ENCODE measurements around the gene FAM50B.

DNA sequence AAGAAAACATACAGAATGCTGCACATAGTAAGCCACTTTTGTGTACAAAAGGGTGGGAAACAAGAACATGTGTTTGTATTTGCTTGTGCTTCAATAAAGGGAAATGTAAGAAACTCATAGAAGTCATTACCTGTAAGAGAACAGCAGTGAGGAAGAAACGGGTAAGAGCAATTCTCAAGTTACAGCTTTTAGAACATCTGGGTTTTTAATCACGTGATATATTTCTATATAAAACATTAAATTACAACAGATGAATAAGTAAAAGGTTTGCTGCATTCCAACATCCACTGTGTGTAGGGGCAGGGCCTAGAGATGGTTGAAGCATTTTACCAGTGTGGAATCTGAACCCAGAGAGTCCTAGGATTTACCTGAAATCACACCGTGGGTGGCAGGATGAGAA, 36.6 kb upstream of the FAM50B start:
- TF ChIP-seq, protein P1, sequence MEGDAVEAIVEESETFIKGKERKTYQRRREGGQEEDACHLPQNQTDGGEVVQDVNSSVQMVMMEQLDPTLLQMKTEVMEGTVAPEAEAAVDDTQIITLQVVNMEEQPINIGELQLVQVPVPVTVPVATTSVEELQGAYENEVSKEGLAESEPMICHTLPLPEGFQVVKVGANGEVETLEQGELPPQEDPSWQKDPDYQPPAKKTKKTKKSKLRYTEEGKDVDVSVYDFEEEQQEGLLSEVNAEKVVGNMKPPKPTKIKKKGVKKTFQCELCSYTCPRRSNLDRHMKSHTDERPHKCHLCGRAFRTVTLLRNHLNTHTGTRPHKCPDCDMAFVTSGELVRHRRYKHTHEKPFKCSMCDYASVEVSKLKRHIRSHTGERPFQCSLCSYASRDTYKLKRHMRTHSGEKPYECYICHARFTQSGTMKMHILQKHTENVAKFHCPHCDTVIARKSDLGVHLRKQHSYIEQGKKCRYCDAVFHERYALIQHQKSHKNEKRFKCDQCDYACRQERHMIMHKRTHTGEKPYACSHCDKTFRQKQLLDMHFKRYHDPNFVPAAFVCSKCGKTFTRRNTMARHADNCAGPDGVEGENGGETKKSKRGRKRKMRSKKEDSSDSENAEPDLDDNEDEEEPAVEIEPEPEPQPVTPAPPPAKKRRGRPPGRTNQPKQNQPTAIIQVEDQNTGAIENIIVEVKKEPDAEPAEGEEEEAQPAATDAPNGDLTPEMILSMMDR (IDR thresholded peaks at IDR 0.05): no peak
- TF ChIP-seq POLR2A (IDR thresholded peaks at IDR 0.05): no peak

Data from right lobe of liver (tissue), 4 donors.